Fibroblast of the aortic adventitia (primary cell): ENCODE measurements around the gene SUN2. TPM values are rescaled to one million over a fixed set of nuclear protein-coding genes. Genes with fewer than 3 reads are reported as not detected.

Experiments
- DNase-seq: peaks from one replicate; pipeline ENCODE4 v3.0.0-alpha.2; 2010; ENCODE audit warnings: low read depth
- H3K4me3 ChIP-seq: 2 replicates; pipeline ENCODE4 v1.5.1; 2011; ENCODE audit warnings: low read depth, mild to moderate bottlenecking, control low read depth, low read length, moderate library complexity
- total RNA-seq: library from RNA; depleted of rRNA; stranded (reverse); fragments of >200 nt; gene quantifications from 2 replicates; pipeline ENCODE4 v1.2.3, GENCODE V29; 2012; ENCODE audit warnings: low replicate concordance
- TF ChIP-seq, protein P1 (sequence below): IDR thresholded peaks from 2 replicates; pipeline ENCODE4 v1.5.1; 2011; ENCODE audit warnings: mild to moderate bottlenecking, low read length, control low read depth, inconsistent platforms; ENCODE audit not compliant: insufficient read depth

Gene SUN2
- total RNA-seq, 1 donor, result 69.1 TPM

DNA sequence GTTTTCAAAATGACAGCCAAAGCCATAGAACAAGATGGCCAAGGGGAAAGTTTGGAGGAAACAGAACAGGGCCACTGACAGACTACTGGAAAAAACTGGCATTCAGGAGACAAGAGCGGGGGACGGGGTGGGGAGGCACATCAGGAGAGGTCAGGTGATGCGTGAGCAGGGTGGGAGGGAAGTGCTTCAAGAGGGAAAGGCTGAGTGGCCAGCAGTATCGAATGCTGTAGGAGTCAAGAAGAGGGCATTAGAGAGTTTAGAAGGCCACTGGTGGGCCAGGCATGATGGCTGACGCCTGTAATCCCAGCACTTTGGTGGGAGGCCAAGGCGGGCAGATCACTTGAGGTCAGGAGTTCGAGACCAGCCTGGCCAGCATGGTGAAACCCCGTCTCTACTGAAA lies 41.9 kb downstream of the SUN2 start:
- H3K4me3 ChIP-seq, result no peak overlapping the region
- DNase-seq, result no peak
- TF ChIP-seq, protein P1, sequence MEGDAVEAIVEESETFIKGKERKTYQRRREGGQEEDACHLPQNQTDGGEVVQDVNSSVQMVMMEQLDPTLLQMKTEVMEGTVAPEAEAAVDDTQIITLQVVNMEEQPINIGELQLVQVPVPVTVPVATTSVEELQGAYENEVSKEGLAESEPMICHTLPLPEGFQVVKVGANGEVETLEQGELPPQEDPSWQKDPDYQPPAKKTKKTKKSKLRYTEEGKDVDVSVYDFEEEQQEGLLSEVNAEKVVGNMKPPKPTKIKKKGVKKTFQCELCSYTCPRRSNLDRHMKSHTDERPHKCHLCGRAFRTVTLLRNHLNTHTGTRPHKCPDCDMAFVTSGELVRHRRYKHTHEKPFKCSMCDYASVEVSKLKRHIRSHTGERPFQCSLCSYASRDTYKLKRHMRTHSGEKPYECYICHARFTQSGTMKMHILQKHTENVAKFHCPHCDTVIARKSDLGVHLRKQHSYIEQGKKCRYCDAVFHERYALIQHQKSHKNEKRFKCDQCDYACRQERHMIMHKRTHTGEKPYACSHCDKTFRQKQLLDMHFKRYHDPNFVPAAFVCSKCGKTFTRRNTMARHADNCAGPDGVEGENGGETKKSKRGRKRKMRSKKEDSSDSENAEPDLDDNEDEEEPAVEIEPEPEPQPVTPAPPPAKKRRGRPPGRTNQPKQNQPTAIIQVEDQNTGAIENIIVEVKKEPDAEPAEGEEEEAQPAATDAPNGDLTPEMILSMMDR, result no peak

DNA sequence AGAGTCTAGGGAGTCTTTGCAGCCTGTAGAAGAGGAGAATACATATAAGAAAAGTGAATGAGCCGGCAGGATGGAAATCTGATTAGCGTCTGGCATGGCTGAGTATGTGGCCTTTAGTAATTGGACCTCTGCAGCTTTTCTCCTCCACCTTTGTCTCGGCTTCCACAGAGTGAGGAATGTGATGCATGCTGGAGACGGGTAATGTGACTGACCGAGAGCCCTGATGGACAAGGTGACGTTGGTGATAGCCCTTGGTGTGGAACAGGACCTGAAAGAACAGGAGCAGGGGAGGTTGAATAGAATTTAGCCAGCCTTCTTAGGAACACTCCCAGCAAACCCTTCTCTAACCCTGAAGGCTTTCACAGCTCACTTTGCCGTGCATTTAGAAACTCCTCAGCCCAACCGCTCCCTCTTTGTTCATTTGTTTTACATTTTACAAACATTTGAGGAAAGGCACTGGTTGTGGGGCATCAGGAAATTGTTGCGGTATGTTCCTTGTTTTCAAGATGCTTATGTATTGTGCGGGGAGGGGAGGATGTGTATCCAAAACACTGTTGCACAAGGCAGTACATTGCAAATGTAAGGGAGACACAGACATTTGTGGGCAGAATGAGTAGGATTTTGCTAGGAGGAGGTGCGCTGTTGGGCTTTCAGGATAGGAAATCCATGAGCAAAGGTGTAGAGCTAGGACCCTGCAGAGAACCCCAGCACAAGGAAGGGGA lies 43.2 kb downstream of the SUN2 start:
- TF ChIP-seq, protein P1, result no peak
- DNase-seq, result no peak
- H3K4me3 ChIP-seq, result no peak overlapping the region

DNA sequence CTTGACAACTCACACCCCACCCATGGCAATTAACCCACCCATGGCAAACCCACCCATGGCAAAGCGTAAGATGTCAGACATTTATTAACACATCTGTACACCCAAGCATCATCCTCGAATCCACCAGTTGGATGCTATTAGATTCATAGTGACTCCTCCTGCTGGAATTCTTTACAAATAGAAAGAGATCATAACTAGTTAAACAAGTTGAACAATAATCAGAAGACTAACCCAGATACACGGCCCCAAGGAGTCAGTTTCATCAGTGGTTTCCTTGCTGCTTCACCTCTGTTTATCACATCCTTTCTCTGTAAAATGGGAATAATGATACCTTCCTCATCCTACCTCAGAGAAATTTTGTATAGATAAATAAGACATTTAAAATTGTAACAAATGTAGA lies 44.9 kb downstream of the SUN2 start:
- TF ChIP-seq, protein P1, result no peak
- no peak overlapping the region for H3K4me3 ChIP-seq
- DNase-seq, result no peak

DNA sequence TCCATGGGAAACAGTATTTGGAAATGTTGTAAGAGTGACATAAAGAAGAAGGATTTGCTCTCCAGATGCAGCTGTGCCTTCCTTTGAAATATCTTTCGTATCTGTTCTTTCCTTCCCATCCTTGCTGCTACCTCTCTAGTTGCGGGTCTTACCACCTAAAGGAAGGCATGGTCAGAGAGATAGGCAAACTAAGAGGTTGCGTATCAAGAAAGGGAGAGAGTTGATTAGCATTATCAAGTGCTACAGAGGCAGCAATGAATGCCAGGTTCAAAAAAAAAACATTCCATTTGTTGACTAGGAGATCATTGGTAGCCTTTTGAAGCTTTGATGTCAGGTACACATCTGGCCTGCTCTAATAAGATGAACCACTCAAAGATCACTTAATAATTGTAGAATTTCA lies 45.4 kb downstream of the SUN2 start:
- no peak for DNase-seq
- TF ChIP-seq, protein P1, result no peak
- H3K4me3 ChIP-seq, result no peak overlapping the region

DNA sequence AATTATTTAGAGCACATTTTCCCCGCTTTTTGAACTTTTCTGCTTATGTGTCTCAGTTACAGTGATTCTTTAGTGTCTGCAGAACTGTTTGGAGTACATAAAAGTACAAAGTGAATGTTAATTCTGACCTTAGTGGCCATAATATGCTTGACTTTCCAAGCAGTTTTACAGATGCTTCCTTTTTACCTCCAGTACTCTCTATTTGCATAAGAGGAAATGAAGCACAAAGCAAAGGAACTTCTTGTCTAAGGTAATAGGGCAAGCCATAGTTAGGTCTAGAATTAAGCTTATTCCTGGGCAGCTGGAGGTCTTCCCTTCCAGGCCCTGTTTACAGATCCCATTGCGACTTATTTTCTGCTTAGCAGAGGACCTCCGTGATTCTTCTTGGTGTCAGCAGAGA lies 46.5 kb downstream of the SUN2 start:
- H3K4me3 ChIP-seq, result no peak overlapping the region
- TF ChIP-seq, protein P1, result no peak
- DNase-seq, result no peak

DNA sequence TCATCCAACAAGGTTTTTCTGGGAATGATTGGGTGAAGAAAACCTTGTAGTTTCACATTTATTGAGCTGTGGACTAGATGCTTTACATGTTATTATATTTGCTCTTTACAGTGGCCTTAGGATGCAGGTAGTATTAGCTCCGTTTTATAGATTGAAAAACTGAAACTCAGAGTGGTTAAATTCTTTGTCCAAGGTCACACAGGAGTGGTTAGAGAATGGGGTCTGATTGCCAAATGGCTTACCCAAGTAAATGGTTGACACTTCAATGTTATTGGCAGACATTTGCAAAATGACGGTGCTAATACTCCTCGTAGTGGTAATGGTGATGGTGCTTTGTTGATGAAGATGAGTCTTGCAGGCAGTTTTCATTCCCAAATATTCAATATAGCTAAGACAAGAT lies 47.8 kb downstream of the SUN2 start:
- H3K4me3 ChIP-seq, result no peak overlapping the region
- no peak for DNase-seq
- TF ChIP-seq, protein P1, result no peak

DNA sequence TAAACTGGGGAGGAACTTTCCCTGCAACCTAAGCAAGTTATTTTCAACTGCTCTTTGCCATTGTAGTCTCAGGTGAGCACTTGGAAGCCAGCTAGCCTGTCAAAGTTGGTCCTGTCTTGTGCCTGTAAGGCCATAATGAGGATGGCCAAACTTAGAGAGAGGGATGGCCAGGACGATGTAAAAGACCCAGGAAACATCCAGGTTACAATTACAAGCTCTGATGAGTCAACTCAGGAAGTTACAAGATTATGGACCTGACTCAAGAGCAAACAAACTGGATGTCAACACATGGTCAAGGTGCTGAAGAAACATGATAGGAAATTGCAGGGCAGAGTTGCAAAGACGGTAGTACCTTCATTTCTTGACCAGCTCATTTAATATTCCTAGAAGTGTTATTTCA lies 48.5 kb downstream of the SUN2 start:
- DNase-seq, result peak; percentile 40
- peak overlapping the region; percentile 83 for H3K4me3 ChIP-seq
- TF ChIP-seq, protein P1, result no peak
